ENCODE data around the gene DNAJA2.
"Not testable (repeated sequence)": the region's sequence is repeated elsewhere in the genome, so short reads cannot be mapped to it uniquely, and the experiment has no call there.

DNA sequence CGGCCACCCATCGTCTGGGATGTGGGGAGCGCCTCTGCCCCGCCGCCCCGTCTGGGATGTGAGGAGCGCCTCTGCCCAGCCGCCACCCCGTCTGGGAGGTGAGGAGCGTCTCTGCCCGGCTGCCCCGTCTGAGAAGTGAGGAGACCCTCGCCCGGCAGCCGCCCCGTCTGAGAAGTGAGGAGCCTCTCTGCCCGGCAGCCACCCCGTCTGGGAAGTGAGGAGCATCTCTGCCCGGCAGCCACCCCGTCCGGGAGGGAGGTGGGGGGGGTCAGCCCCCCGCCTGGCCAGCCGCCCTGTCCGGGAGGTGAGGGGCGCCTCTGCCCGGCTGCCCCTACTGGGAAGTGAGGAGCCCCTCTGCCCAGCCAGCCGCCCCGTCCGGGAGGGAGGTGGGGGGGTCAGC, 26.6 kb upstream of the DNAJA2 start:
- not testable (repeated sequence) for TF ChIP-seq POLR2A (IDR thresholded peaks at IDR 0.05)
- TF ChIP-seq, protein P1, sequence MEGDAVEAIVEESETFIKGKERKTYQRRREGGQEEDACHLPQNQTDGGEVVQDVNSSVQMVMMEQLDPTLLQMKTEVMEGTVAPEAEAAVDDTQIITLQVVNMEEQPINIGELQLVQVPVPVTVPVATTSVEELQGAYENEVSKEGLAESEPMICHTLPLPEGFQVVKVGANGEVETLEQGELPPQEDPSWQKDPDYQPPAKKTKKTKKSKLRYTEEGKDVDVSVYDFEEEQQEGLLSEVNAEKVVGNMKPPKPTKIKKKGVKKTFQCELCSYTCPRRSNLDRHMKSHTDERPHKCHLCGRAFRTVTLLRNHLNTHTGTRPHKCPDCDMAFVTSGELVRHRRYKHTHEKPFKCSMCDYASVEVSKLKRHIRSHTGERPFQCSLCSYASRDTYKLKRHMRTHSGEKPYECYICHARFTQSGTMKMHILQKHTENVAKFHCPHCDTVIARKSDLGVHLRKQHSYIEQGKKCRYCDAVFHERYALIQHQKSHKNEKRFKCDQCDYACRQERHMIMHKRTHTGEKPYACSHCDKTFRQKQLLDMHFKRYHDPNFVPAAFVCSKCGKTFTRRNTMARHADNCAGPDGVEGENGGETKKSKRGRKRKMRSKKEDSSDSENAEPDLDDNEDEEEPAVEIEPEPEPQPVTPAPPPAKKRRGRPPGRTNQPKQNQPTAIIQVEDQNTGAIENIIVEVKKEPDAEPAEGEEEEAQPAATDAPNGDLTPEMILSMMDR (IDR thresholded peaks at IDR 0.05), result not testable (repeated sequence)
